Ovary (tissue), 9 donors: Measurements from ENCODE around the gene TPST1. TPM values are rescaled to one million over a fixed set of nuclear protein-coding genes. Genes with fewer than 3 reads are reported as not detected.

Experiments
- DNase-seq, 5 donors: peaks; one replicate each; pipeline ENCODE4 v3.0.0-alpha.2; 2019 to 2020
- H3K27ac ChIP-seq, 2 donors: fragments of 200-600 bp; one replicate each; pipeline versions ENCODE4 v1.5.1 to v1.8.0; 2019 to 2022
- H3K27me3 ChIP-seq: fragments of 200-600 bp; one replicate; pipeline ENCODE4 v1.8.0; 2022
- H3K36me3 ChIP-seq: fragments of 200-600 bp; sonication (generic); one replicate; pipeline ENCODE4 v1.5.1; 2019
- H3K4me1 ChIP-seq: one replicate; pipeline ENCODE4 v1.8.1; 2013; ENCODE audit warnings: mild to moderate bottlenecking, moderate library complexity; ENCODE audit not compliant: insufficient read depth
- H3K4me3 ChIP-seq: fragments of 200-600 bp; sonication (generic); one replicate; pipeline ENCODE4 v1.5.1; 2017
- H3K9me3 ChIP-seq, 2 donors: fragments of 200-600 bp in 1 of 2; sonication (generic) in 1 of 2; one replicate each; pipeline versions ENCODE4 v1.5.1 to v1.8.1; 2013 to 2019; ENCODE audit warnings: mild to moderate bottlenecking in 1 of 2, moderate library complexity in 1 of 2
- CTCF ChIP-seq, 3 donors: fragments of 450-650 bp in 2 of 3; fragments of 200-600 bp in 1 of 3; IDR thresholded peaks; one replicate each; pipeline versions ENCODE4 v1.5.1 to v1.8.0; 2016 to 2022; ENCODE audit warnings: antibody characterized with exemption in 3 of 3, mild to moderate bottlenecking in 1 of 3
- EP300 ChIP-seq: sonication (generic); formaldehyde crosslinking; IDR thresholded peaks from one replicate; pipeline ENCODE4 v1.6.1; 2017; ENCODE audit warnings: antibody characterized with exemption
- POLR2A ChIP-seq: fragments of 450-650 bp; IDR thresholded peaks from one replicate; pipeline ENCODE4 v1.6.1; 2017; ENCODE audit warnings: antibody characterized with exemption, mild to moderate bottlenecking, moderate library complexity
- WGBS, 3 donors: extraction: QIAGEN DNeasy Blood & Tissue Kit in 1 of 3; methylation state at CpG; one replicate each; pipeline versions ENCODE4 v1.1.5 to v1.1.7; 2013 to 2017; 5-methylcytosine and 5-hydroxymethylcytosine counted together
- intact Hi-C, 4 donors: fragments of 100-400 bp; cut with DNase I; formaldehyde crosslinking; loops; one replicate each; pipeline versions ENCODE4 v1.11.0 to v1.15.1; 2022 to 2023
- polyA plus RNA-seq, 2 donors: library from polyadenylated mRNA; stranded (reverse); fragments of 200-250 nt in 1 of 2; fragments of 350-450 nt in 1 of 2; fragmentation: Illumina TruSeq in 1 of 2; extraction: RNeasy Lipid Tissue Mini Kit (QIAGEN cat#74804) in 1 of 2; gene quantifications; one replicate each; pipeline ENCODE4 v1.2.3, GENCODE V29; 2013 to 2014
- total RNA-seq, 7 donors: library from RNA; depleted of rRNA in 2 of 7; stranded (reverse); fragments of >200 nt in 2 of 7; fragmentation: NEBNext Ultra II Directional in 3 of 7; extraction: Animal tissue kit (Norgen Biotek cat#: 25700) in 3 of 7; gene quantifications; one replicate each; pipeline versions ENCODE4 v1.1.0 to v1.2.4, GENCODE V29; 2016 to 2023
- donor health status: DM: no; HTN: no; CAD: no; lungs with moderate emphysema.
- donor health status: DM: no; HTN: no; CAD: no.
- donor health status: Bipolar disorder and iron deficiency.
- donor health status: DM: yes; HTN: yes; CAD: no.
- donor health status: DM: no; HTN: no; CAD: no.
- donor health status: DM: yes; HTN: yes; CAD: no.

The TPST1 gene
- total and polyA plus RNA-seq, 9 donors, result 18.9 to 42.6 (median 30.3) TPM

GRCh38 chr7:66236713-66237303 lies 31.7 kb downstream of the TPST1 start:
- 90 to 96% (median 95%) methylated on average over 2 of the region's 2 CpGs for WGBS, 3 donors
- no peak for DNase-seq
- H3K4me1 ChIP-seq, result peaks cover 9% of the 10 kb centered on the region
- intact Hi-C loops, result no loop called here
- H3K4me3 ChIP-seq, result no peak overlapping the region
- TF ChIP-seq EP300 (no peak), POLR2A (no peak), CTCF (IDR thresholded peaks at IDR 0.05) (no peak)
- H3K36me3 ChIP-seq, result no peaks in the 10 kb centered on the region
- H3K27me3 ChIP-seq, result no peaks in the 10 kb centered on the region
- no peaks in the 10 kb centered on the region for H3K9me3 ChIP-seq
- no peak overlapping the region for H3K27ac ChIP-seq

GRCh38 chr7:66237906-66238772 lies 33.0 kb downstream of the TPST1 start:
- no peak overlapping the region for H3K27ac ChIP-seq

GRCh38 chr7:66238773-66239466 lies 33.8 kb downstream of the TPST1 start:
- 76 to 79% (median 78%) methylated on average over 5 of the region's 5 CpGs for WGBS, 3 donors
- H3K27me3 ChIP-seq, result no peaks in the 10 kb centered on the region
- H3K4me3 ChIP-seq, result no peak overlapping the region
- H3K4me1 ChIP-seq, result peaks cover 9% of the 10 kb centered on the region
- intact Hi-C loops, result no loop called here
- H3K36me3 ChIP-seq, result no peaks in the 10 kb centered on the region
- H3K9me3 ChIP-seq, result no peaks in the 10 kb centered on the region
- TF ChIP-seq POLR2A (no peak), CTCF (IDR thresholded peaks at IDR 0.05) (no peak), EP300 (no peak)
- DNase-seq, result no peak
- no peak overlapping the region for H3K27ac ChIP-seq

More at GRCh38 chr7:66237906-66238772, 33.0 kb downstream of the TPST1 start:
- intact Hi-C loops, result no loop called here
- Histone ChIP-seq H3K27me3 (no peaks in the 10 kb centered on the region), H3K4me1 (peaks cover 9% of the 10 kb centered on the region), H3K9me3 (no peaks in the 10 kb centered on the region), H3K36me3 (no peaks in the 10 kb centered on the region), H3K4me3 (no peak overlapping the region)
- TF ChIP-seq EP300 (no peak), CTCF (IDR thresholded peaks at IDR 0.05) (no peak), POLR2A (no peak)
- no peak for DNase-seq
- 28 to 40% (median 38%) methylated on average over 6 of the region's 6 CpGs for WGBS, 3 donors

- Histone ChIP-seq H3K27me3 (no peaks in the 10 kb centered on the region), H3K36me3 (no peaks in the 10 kb centered on the region), H3K4me1 (peaks cover 9% of the 10 kb centered on the region), H3K4me3 (no peak overlapping the region), H3K27ac (no peak overlapping the region), H3K9me3 (no peaks in the 10 kb centered on the region)
- WGBS, 3 donors, result 63 to 78% (median 75%) methylated on average over 1 of the region's 1 CpG
- TF ChIP-seq CTCF (IDR thresholded peaks at IDR 0.05), result no peak
- no peak for TF ChIP-seq POLR2A
- TF ChIP-seq EP300, result no peak
- no peak for DNase-seq
- intact Hi-C loops, result no loop called here
Observed at GRCh38 chr7:66239467-66239856, 34.3 kb downstream of the TPST1 start.
